Upper lobe of left lung (tissue), 6 donors: ENCODE results near the gene TMX1. TPM values are rescaled to one million over a fixed set of nuclear protein-coding genes. Genes with fewer than 3 reads are reported as not detected.

Experiments used
- ATAC-seq, 2 donors: fragments of 200-7000 bp; cut with Tn5 transposase; one replicate each; pipeline ENCODE4 v1.9.1; 2022; ENCODE audit warnings: mild to moderate bottlenecking in 2 of 2, moderate library complexity in 2 of 2; ENCODE audit not compliant: low FRiP score in 2 of 2
- DNase-seq, 2 donors: peaks; one replicate each; pipeline ENCODE4 v3.0.0-alpha.2; 2019 to 2020
- H3K27ac ChIP-seq, 4 donors: fragments of 200-600 bp; sonication (generic); one replicate each; pipeline ENCODE4 v1.5.1; 2016 to 2019
- H3K27me3 ChIP-seq, 4 donors: fragments of 200-600 bp; sonication (generic); one replicate each; pipeline ENCODE4 v1.5.1; 2017 to 2019
- H3K36me3 ChIP-seq, 4 donors: fragments of 200-600 bp; sonication (generic); one replicate each; pipeline ENCODE4 v1.5.1; 2016 to 2019
- H3K4me1 ChIP-seq, 4 donors: fragments of 200-600 bp; sonication (generic); one replicate each; pipeline ENCODE4 v1.5.1; 2018 to 2019
- H3K4me3 ChIP-seq, 4 donors: fragments of 200-600 bp; sonication (generic); one replicate each; pipeline ENCODE4 v1.5.1; 2017 to 2019; ENCODE audit warnings: mild to moderate bottlenecking in 2 of 4, moderate library complexity in 1 of 4
- H3K9me3 ChIP-seq, 4 donors: fragments of 200-600 bp; sonication (generic); one replicate each; pipeline ENCODE4 v1.5.1; 2018 to 2019
- CTCF ChIP-seq, 6 experiments: fragments of 450-650 bp in 4 of 6; fragments of 200-600 bp in 2 of 6; sonication (generic) in 2 of 6; IDR thresholded peaks; one replicate each; pipeline ENCODE4 v1.5.1; 2016 to 2019; ENCODE audit warnings: antibody characterized with exemption in 6 of 6
- EP300 ChIP-seq, 4 donors: sonication (generic); formaldehyde crosslinking; IDR thresholded peaks; one replicate each; pipeline ENCODE4 v1.5.1; 2017; ENCODE audit warnings: antibody characterized with exemption in 4 of 4, control low read depth in 2 of 4
- POLR2A ChIP-seq, 4 donors: fragments of 450-650 bp; IDR thresholded peaks; one replicate each; pipeline ENCODE4 v1.5.1; 2016 to 2017; ENCODE audit warnings: antibody characterized with exemption in 4 of 4, mild to moderate bottlenecking in 2 of 4
- POLR2AphosphoS5 ChIP-seq, 2 donors: sonication (generic); formaldehyde crosslinking; IDR thresholded peaks; one replicate each; pipeline ENCODE4 v1.5.1; 2017; ENCODE audit warnings: antibody characterized with exemption in 2 of 2
- WGBS, 2 donors: methylation state at CpG; one replicate each; pipeline ENCODE4 v1.1.5; 2017 to 2018; 5-methylcytosine and 5-hydroxymethylcytosine counted together
- total RNA-seq, 6 donors: library from RNA; depleted of rRNA in 4 of 6; stranded (reverse); fragments of >200 nt in 4 of 6; gene quantifications; one replicate each; pipeline versions ENCODE4 v1.1.0 to v1.2.1, GENCODE V29; 2016 to 2021
- donor health status: DM: no; HTN: no; CAD: no; lungs with moderate emphysema.
- donor health status: DM: no; HTN: yes; CAD: no; lungs with severe emphysema.

Gene TMX1
- total RNA-seq, 6 donors from 2014 or later: 9.7 to 34.3 (median 29.1) TPM

- no peak overlapping the region for H3K4me3 ChIP-seq
- H3K27me3 ChIP-seq: no peaks in the 10 kb centered on the region
- peaks cover 0 to 22% (median 7%) of the 10 kb centered on the region in 4 donors for H3K36me3 ChIP-seq
- H3K4me1 ChIP-seq: no peaks in the 10 kb centered on the region
- ATAC-seq (no peak), DNase-seq (no peak)
- no peak overlapping the region for H3K27ac ChIP-seq
- no peaks in the 10 kb centered on the region for H3K9me3 ChIP-seq
- TF ChIP-seq POLR2AphosphoS5 (IDR thresholded peaks at IDR 0.05) (no peak), CTCF (IDR thresholded peaks at IDR 0.05) (no peak), POLR2A (IDR thresholded peaks at IDR 0.05) (no peak), EP300 (IDR thresholded peaks at IDR 0.05) (no peak)
Observed at GRCh38 chr14:51258788-51259187, 18.7 kb downstream of the TMX1 start.

GRCh38 chr14:51260225-51260624, 20.2 kb downstream of the TMX1 start:
- TF ChIP-seq POLR2A (IDR thresholded peaks at IDR 0.05): no peak
- no peak for TF ChIP-seq POLR2AphosphoS5 (IDR thresholded peaks at IDR 0.05)
- no peak for TF ChIP-seq EP300 (IDR thresholded peaks at IDR 0.05)
- TF ChIP-seq CTCF (IDR thresholded peaks at IDR 0.05): no peak
- H3K27me3 ChIP-seq: no peaks in the 10 kb centered on the region
- no peak for ATAC-seq
- H3K9me3 ChIP-seq: no peaks in the 10 kb centered on the region
- H3K4me3 ChIP-seq: no peak overlapping the region
- H3K4me1 ChIP-seq: no peaks in the 10 kb centered on the region
- 88 to 92% methylated on average over 3 of the region's 3 CpGs for WGBS, 2 donors
- no peak for DNase-seq
- H3K27ac ChIP-seq: no peak overlapping the region
- peaks cover 0 to 17% (median 7%) of the 10 kb centered on the region in 4 donors for H3K36me3 ChIP-seq

GRCh38 chr14:51261151-51261550, 21.1 kb downstream of the TMX1 start:
- no peak for DNase-seq
- H3K27ac ChIP-seq: no peak overlapping the region
- no peak overlapping the region for H3K4me3 ChIP-seq
- peaks cover 0 to 8% (median 7%) of the 10 kb centered on the region in 4 donors for H3K36me3 ChIP-seq
- TF ChIP-seq CTCF (IDR thresholded peaks at IDR 0.05) (no peak), EP300 (IDR thresholded peaks at IDR 0.05) (no peak), POLR2AphosphoS5 (IDR thresholded peaks at IDR 0.05) (no peak), POLR2A (IDR thresholded peaks at IDR 0.05) (no peak)
- H3K4me1 ChIP-seq: no peaks in the 10 kb centered on the region
- no peaks in the 10 kb centered on the region for H3K27me3 ChIP-seq
- no peak for ATAC-seq
- WGBS, 2 donors: 89 to 100% methylated on average over 2 of the region's 2 CpGs
- no peaks in the 10 kb centered on the region for H3K9me3 ChIP-seq

GRCh38 chr14:51262868-51263267, 22.8 kb downstream of the TMX1 start:
- no peak overlapping the region for H3K4me3 ChIP-seq
- DNase-seq (no peak), ATAC-seq (no peak)
- H3K36me3 ChIP-seq: peaks cover 0 to 2% (median 0%) of the 10 kb centered on the region in 4 donors
- TF ChIP-seq POLR2AphosphoS5 (IDR thresholded peaks at IDR 0.05) (no peak), CTCF (IDR thresholded peaks at IDR 0.05) (no peak), POLR2A (IDR thresholded peaks at IDR 0.05) (no peak), EP300 (IDR thresholded peaks at IDR 0.05) (no peak)
- H3K27ac ChIP-seq: no peak overlapping the region
- no peaks in the 10 kb centered on the region for H3K4me1 ChIP-seq
- H3K27me3 ChIP-seq: no peaks in the 10 kb centered on the region
- H3K9me3 ChIP-seq: no peaks in the 10 kb centered on the region
- WGBS, 2 donors: 78 to 87% methylated on average over 2 of the region's 2 CpGs

- Histone ChIP-seq H3K36me3 (no peaks in the 10 kb centered on the region), H3K27ac (no peak overlapping the region), H3K9me3 (no peaks in the 10 kb centered on the region), H3K27me3 (no peaks in the 10 kb centered on the region), H3K4me1 (no peaks in the 10 kb centered on the region), H3K4me3 (no peak overlapping the region)
- no peak for DNase-seq
- TF ChIP-seq CTCF (IDR thresholded peaks at IDR 0.05): no peak
- no peak for TF ChIP-seq POLR2A (IDR thresholded peaks at IDR 0.05)
- no peak for TF ChIP-seq POLR2AphosphoS5 (IDR thresholded peaks at IDR 0.05)
- no peak for TF ChIP-seq EP300 (IDR thresholded peaks at IDR 0.05)
- no peak for ATAC-seq
- WGBS, 2 donors: 97 to 100% methylated on average over 1 of the region's 1 CpG
Observed at GRCh38 chr14:51269634-51270033, 29.6 kb downstream of the TMX1 start.
